Measurements from ENCODE around the gene PEX14. TPM values are rescaled to one million over a fixed set of nuclear protein-coding genes. Genes with fewer than 3 reads are reported as not detected.

Gene PEX14
- total RNA-seq, 1 experiment from 2014 or later, result 29.3 TPM

DNA sequence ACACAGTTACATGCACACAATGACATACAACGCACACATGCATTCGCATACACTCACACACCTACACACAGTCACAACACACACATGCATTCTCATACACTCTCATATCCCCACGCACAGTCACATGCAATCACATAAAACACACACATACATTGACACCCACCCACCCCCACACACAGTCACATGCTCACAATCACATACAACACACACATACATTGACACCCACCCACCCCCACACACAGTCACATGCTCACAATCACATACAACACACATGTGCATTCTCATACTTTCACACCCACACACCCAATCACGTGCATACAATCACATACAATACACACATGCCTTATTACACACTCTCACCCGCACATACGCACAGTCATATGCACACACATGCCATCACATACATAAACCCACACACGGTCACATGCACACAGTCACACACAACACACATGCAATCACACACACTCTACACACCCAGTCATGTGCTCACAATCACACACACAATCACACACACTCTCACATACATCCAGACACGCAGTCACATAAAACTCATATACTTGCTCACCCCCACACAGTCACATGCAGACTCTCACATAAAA lies 187.4 kb downstream of the PEX14 start:
- no peaks in the 10 kb centered on the region for H3K79me2 ChIP-seq (ENCODE audit: insufficient read depth, low read length)

More for the DNA sequence above, 187.4 kb downstream of the PEX14 start:
- TF ChIP-seq EZH2phosphoT487 (IDR thresholded peaks at IDR 0.05; ENCODE audit: borderline replicate concordance) (no peak), JUND (IDR thresholded peaks at IDR 0.05) (no peak), EGR1 (IDR thresholded peaks at IDR 0.05; ENCODE audit: low read depth) (no peak), SRF (IDR thresholded peaks at IDR 0.05; ENCODE audit: low read depth) (no peak), YY1 (IDR thresholded peaks at IDR 0.05; ENCODE audit: extremely low read depth, insufficient replicate concordance, low read depth, low read length) (no peak), TCF7L2 (IDR thresholded peaks at IDR 0.05; ENCODE audit: borderline replicate concordance, extremely low read depth, insufficient read depth, insufficient read length) (no peak), SP1 (IDR thresholded peaks at IDR 0.05; ENCODE audit: low read depth) (no peak)
- TF ChIP-seq, protein P1, sequence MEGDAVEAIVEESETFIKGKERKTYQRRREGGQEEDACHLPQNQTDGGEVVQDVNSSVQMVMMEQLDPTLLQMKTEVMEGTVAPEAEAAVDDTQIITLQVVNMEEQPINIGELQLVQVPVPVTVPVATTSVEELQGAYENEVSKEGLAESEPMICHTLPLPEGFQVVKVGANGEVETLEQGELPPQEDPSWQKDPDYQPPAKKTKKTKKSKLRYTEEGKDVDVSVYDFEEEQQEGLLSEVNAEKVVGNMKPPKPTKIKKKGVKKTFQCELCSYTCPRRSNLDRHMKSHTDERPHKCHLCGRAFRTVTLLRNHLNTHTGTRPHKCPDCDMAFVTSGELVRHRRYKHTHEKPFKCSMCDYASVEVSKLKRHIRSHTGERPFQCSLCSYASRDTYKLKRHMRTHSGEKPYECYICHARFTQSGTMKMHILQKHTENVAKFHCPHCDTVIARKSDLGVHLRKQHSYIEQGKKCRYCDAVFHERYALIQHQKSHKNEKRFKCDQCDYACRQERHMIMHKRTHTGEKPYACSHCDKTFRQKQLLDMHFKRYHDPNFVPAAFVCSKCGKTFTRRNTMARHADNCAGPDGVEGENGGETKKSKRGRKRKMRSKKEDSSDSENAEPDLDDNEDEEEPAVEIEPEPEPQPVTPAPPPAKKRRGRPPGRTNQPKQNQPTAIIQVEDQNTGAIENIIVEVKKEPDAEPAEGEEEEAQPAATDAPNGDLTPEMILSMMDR (IDR thresholded peaks at IDR 0.05 in 2 of 3, conservative IDR thresholded peaks at IDR 0.05 in 1 of 3; ENCODE audit: borderline replicate concordance in 1 of 3, insufficient read depth in 1 of 3, low read depth in 2 of 3, low read length in 2 of 3), result no peak
- TF ChIP-seq, protein P2, sequence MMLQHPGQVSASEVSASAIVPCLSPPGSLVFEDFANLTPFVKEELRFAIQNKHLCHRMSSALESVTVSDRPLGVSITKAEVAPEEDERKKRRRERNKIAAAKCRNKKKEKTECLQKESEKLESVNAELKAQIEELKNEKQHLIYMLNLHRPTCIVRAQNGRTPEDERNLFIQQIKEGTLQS (IDR thresholded peaks at IDR 0.05), result no peak
- H3K4me2 ChIP-seq (ENCODE audit: low read length), result no peak overlapping the region
- ChIA-PET RAD21 (ENCODE audit: low non-redundant PET in 1 of 2, low total read pairs in 2 of 2, uncharacterized antibody in 2 of 2, unreplicated experiment in 2 of 2) (no interaction called here), POLR2A (no interaction called here), CTCF (no interaction called here)
- no peaks in the 10 kb centered on the region for H3K27me3 ChIP-seq (ENCODE audit: insufficient read depth, low read length)
- H3K9me3 ChIP-seq (ENCODE audit: control insufficient read depth in 1 of 2, insufficient read depth in 1 of 2, low read depth in 1 of 2, low read length in 2 of 2), result no peaks in the 10 kb centered on the region
- H3K9me2 ChIP-seq (ENCODE audit: insufficient read depth), result no peaks in the 10 kb centered on the region
- ATAC-seq, result no peak
- no peaks in the 10 kb centered on the region for H4K20me1 ChIP-seq (ENCODE audit: insufficient read depth)
- DNase-seq (ENCODE audit: low read depth, low spot score), result no peak
- no TSS peak for BruUV-seq (replicated peaks)
- H3K36me3 ChIP-seq (ENCODE audit: control insufficient read depth in 1 of 2, insufficient read depth in 2 of 2, low read length in 2 of 2), result no peaks in the 10 kb centered on the region
- H2AFZ ChIP-seq (ENCODE audit: low read depth, low read length, poor library complexity, severe bottlenecking), result no peak overlapping the region
- H3K4me1 ChIP-seq (ENCODE audit: control insufficient read depth in 1 of 2, insufficient read depth in 2 of 2, low read length in 2 of 2), result no peaks in the 10 kb centered on the region
- no peak overlapping the region for H3K9ac ChIP-seq (ENCODE audit: low read length)
- intact Hi-C loops (cut with micrococcal nuclease), result no loop called here
- no peak overlapping the region for H3K4me3 ChIP-seq (replicated peaks in 1 of 2; ENCODE audit: low read depth in 1 of 2, low read length in 2 of 2)
- no peak overlapping the region for H3K27ac ChIP-seq (ENCODE audit: low read depth, low read length)
